Small intestine (tissue), 7 donors: Measurements from ENCODE around the gene APBB3. TPM values are rescaled to one million over a fixed set of nuclear protein-coding genes. Genes with fewer than 3 reads are reported as not detected.
A peak's percentile ranks its signal among the peaks of the same experiment; 100 is the strongest.

Experiments used
- DNase-seq, 2 donors: peaks; one replicate each; pipeline versions ENCODE4 v3.0.0 to v3.0.0-alpha.2; 2013
- FAIRE-seq: peaks from 2 replicates; lab custom pipeline; 2012; peaks lifted over from hg19 to GRCh38; lab: Jason Lieb, UNC
- H3K27ac ChIP-seq, 3 donors: one replicate each; pipeline ENCODE4 v1.5.1; 2013; ENCODE audit warnings: low read length in 2 of 3, mild to moderate bottlenecking in 2 of 3, control low read depth in 1 of 3, inconsistent platforms in 1 of 3, low read depth in 1 of 3, moderate library complexity in 1 of 3
- H3K27me3 ChIP-seq, 3 donors: one replicate each; pipeline ENCODE4 v1.6.1; 2013; ENCODE audit warnings: low read length in 3 of 3, inconsistent platforms in 1 of 3; ENCODE audit not compliant: control insufficient read depth in 3 of 3, insufficient read depth in 3 of 3
- H3K36me3 ChIP-seq, 3 donors: one replicate each; pipeline ENCODE4 v1.6.1; 2013; ENCODE audit warnings: low read length in 3 of 3, inconsistent platforms in 1 of 3, low read depth in 1 of 3, mild to moderate bottlenecking in 1 of 3, moderate library complexity in 1 of 3; ENCODE audit not compliant: control insufficient read depth in 3 of 3, insufficient read depth in 2 of 3
- H3K4me1 ChIP-seq, 3 donors: one replicate each; pipeline ENCODE4 v1.6.1; 2013; ENCODE audit warnings: low read length in 2 of 3, inconsistent platforms in 1 of 3, low read depth in 1 of 3, mild to moderate bottlenecking in 1 of 3, moderate library complexity in 1 of 3; ENCODE audit not compliant: control insufficient read depth in 3 of 3, insufficient read depth in 2 of 3
- H3K4me3 ChIP-seq, 3 donors: one replicate each; pipeline ENCODE4 v1.5.1; 2013; ENCODE audit warnings: low read length in 3 of 3, control low read depth in 1 of 3, inconsistent platforms in 1 of 3, low read depth in 1 of 3, mild to moderate bottlenecking in 1 of 3, moderate library complexity in 1 of 3
- H3K9me3 ChIP-seq, 2 donors: one replicate each; pipeline ENCODE4 v1.6.1; 2013; ENCODE audit warnings: low read depth in 1 of 2, low read length in 1 of 2; ENCODE audit not compliant: control insufficient read depth in 2 of 2, insufficient read depth in 1 of 2
- WGBS, 3 donors: extraction: QIAGEN DNeasy Blood & Tissue Kit; methylation state at CpG; one replicate each; pipeline ENCODE4 v1.1.7; 2013; 5-methylcytosine and 5-hydroxymethylcytosine counted together
- polyA plus RNA-seq, 4 donors: library from polyadenylated mRNA; stranded (reverse) in 3 of 4; unstranded in 1 of 4; fragments of 200-250 nt in 3 of 4; fragments of 120-200 nt in 1 of 4; gene quantifications; one replicate each; pipeline versions ENCODE4 v1.2.1 to v1.2.3, GENCODE V29; 2013
- donor health status: healthy with polysubstance abuse.
- donor health status: control.
- donor health status: control.
- donor health status: Bipolar disorder and iron deficiency.
- donor health status: healthy.

Gene APBB3
- polyA plus RNA-seq, 4 donors = 9.5 to 22.9 (median 17.4) TPM

GRCh38 chr5:140548791-140549190, 15.6 kb downstream of the APBB3 start:
- WGBS, 3 donors = 80 to 88% (median 84%) methylated on average over 7 of the region's 7 CpGs
- Histone ChIP-seq H3K27me3 (no peaks in the 10 kb centered on the region), H3K36me3 (peaks cover 8 to 44% (median 8%) of the 10 kb centered on the region in 3 donors), H3K4me3 (no peak overlapping the region), H3K4me1 (peaks cover 8 to 30% (median 20%) of the 10 kb centered on the region in 3 donors), H3K9me3 (no peaks in the 10 kb centered on the region), H3K27ac (peak overlapping the region; percentile 93 to 99 (median 95))
- DNase-seq (no peak), FAIRE-seq (no peak)

GRCh38 chr5:140548300-140548688, 16.1 kb downstream of the APBB3 start:
- Histone ChIP-seq H3K36me3 (peaks cover 8 to 46% (median 8%) of the 10 kb centered on the region in 3 donors), H3K27ac (peak overlapping the region; percentile 93 to 99 (median 95)), H3K4me3 (peak overlapping the region; percentile 54 to 61 (median 59)), H3K9me3 (no peaks in the 10 kb centered on the region), H3K27me3 (no peaks in the 10 kb centered on the region), H3K4me1 (peaks cover 8 to 35% (median 20%) of the 10 kb centered on the region in 3 donors)
- DNase-seq = peak; percentile 78 to 94
- WGBS, 3 donors = 3 to 24% (median 7%) methylated on average over 5 of the region's 5 CpGs
- FAIRE-seq = no peak

GRCh38 chr5:140547508-140548299, 16.7 kb downstream of the APBB3 start, which contains the start of gene EIF4EBP3:
Gene EIF4EBP3 (plus strand): TSS chr5:140547662. CDS start chr5:140547738, 76 bp downstream.
- FAIRE-seq (no peak), DNase-seq (peak; percentile 98 to 99)
- Histone ChIP-seq H3K4me1 (peaks cover 8 to 38% (median 20%) of the 10 kb centered on the region in 3 donors), H3K36me3 (peaks cover 8 to 46% (median 8%) of the 10 kb centered on the region in 3 donors), H3K9me3 (no peaks in the 10 kb centered on the region), H3K4me3 (peak within 1 kb of the TSS; percentile 54 to 61 (median 59)), H3K27me3 (no peaks in the 10 kb centered on the region), H3K27ac (peak within 1 kb of the TSS; percentile 93 to 99 (median 95))
- WGBS, 3 donors = 1 to 2% (median 1%) methylated on average over 49 to 52 of the region's 52 CpGs

GRCh38 chr5:140546851-140547507, 17.4 kb downstream of the APBB3 start:
- Histone ChIP-seq H3K4me3 (no peak overlapping the region), H3K9me3 (no peaks in the 10 kb centered on the region), H3K36me3 (peaks cover 8 to 47% (median 9%) of the 10 kb centered on the region in 3 donors), H3K4me1 (peaks cover 8 to 38% (median 20%) of the 10 kb centered on the region in 3 donors), H3K27me3 (no peaks in the 10 kb centered on the region), H3K27ac (peak overlapping the region; percentile 82 to 99 (median 93))
- peak in 1 of 2 donors; percentile 75 for DNase-seq
- no peak for FAIRE-seq
- 13 to 40% (median 28%) methylated on average over 13 of the region's 13 CpGs for WGBS, 3 donors

GRCh38 chr5:140545606-140546005, 18.8 kb downstream of the APBB3 start:
- Histone ChIP-seq H3K27me3 (no peaks in the 10 kb centered on the region), H3K36me3 (peaks cover 5 to 39% (median 5%) of the 10 kb centered on the region in 3 donors), H3K4me1 (peaks cover 8 to 38% (median 20%) of the 10 kb centered on the region in 3 donors), H3K27ac (peak overlapping the region in 1 of 3 donors; percentile 82), H3K4me3 (no peak overlapping the region), H3K9me3 (no peaks in the 10 kb centered on the region)
- FAIRE-seq = no peak
- 96 to 99% (median 98%) methylated on average over 10 of the region's 10 CpGs for WGBS, 3 donors
- DNase-seq = no peak

GRCh38 chr5:140544986-140545385, 19.4 kb downstream of the APBB3 start:
- FAIRE-seq (no peak), DNase-seq (no peak)
- Histone ChIP-seq H3K4me1 (peaks cover 8 to 38% (median 20%) of the 10 kb centered on the region in 3 donors), H3K9me3 (no peaks in the 10 kb centered on the region), H3K27ac (no peak overlapping the region), H3K27me3 (no peaks in the 10 kb centered on the region), H3K4me3 (no peak overlapping the region), H3K36me3 (peaks cover 0 to 34% (median 7%) of the 10 kb centered on the region in 3 donors)
- 96% methylated on average over 7 of the region's 7 CpGs for WGBS, 3 donors

GRCh38 chr5:140542972-140543371, 21.4 kb downstream of the APBB3 start:
- peak; percentile 79 for DNase-seq
- no peak for FAIRE-seq

GRCh38 chr5:140540227-140540626, 24.2 kb downstream of the APBB3 start:
- Histone ChIP-seq H3K4me3 (no peak overlapping the region), H3K27ac (no peak overlapping the region), H3K27me3 (no peaks in the 10 kb centered on the region), H3K9me3 (no peaks in the 10 kb centered on the region), H3K36me3 (peaks cover 6 to 32% (median 13%) of the 10 kb centered on the region in 3 donors), H3K4me1 (peaks cover 0 to 10% (median 0%) of the 10 kb centered on the region in 3 donors)
- FAIRE-seq (no peak), DNase-seq (no peak)
- WGBS, 3 donors = 87 to 100% (median 90%) methylated on average over 1 of the region's 1 CpG

More at GRCh38 chr5:140542972-140543371, 21.4 kb downstream of the APBB3 start:
- no peak overlapping the region for H3K4me3 ChIP-seq
- H3K27ac ChIP-seq = peak overlapping the region; percentile 24 to 80 (median 34)
- no peaks in the 10 kb centered on the region for H3K27me3 ChIP-seq
- H3K9me3 ChIP-seq = no peaks in the 10 kb centered on the region
- H3K36me3 ChIP-seq = peaks cover 5 to 22% (median 11%) of the 10 kb centered on the region in 3 donors
- whole genome bisulfite sequencing, 3 donors = 30 to 65% (median 44%) methylated on average over 5 of the region's 5 CpGs
- H3K4me1 ChIP-seq = peaks cover 0 to 27% (median 3%) of the 10 kb centered on the region in 3 donors
